Keratinocyte (primary cell): ENCODE results near the gene E2F3. TPM values are rescaled to one million over a fixed set of nuclear protein-coding genes. Genes with fewer than 3 reads are reported as not detected.

Experiments used
- DNase-seq: peaks from one replicate; pipeline ENCODE4 v3.0.0-alpha.2; 2011; ENCODE audit warnings: low read depth, missing footprints, low spot score
- FAIRE-seq: peaks from 2 replicates; lab custom pipeline; 2011; peaks lifted over from hg19 to GRCh38; lab: Jason Lieb, UNC
- H2AFZ ChIP-seq: 2 replicates; pipeline ENCODE4 v1.6.0; 2012; ENCODE audit warnings: low read length, control low read depth, inconsistent platforms; ENCODE audit not compliant: control insufficient read depth
- H3K27ac ChIP-seq: 2 replicates; pipeline ENCODE4 v1.5.1; 2011; ENCODE audit warnings: low read length; ENCODE audit not compliant: control insufficient read depth, insufficient read depth
- H3K27me3 ChIP-seq: 3 replicates; pipeline ENCODE4 v1.6.0; 2011; ENCODE audit warnings: low read length; ENCODE audit not compliant: control insufficient read depth, insufficient read depth; ENCODE audit errors: extremely low read depth
- H3K36me3 ChIP-seq, 2 experiments: 2 replicates in 1 of 2; 3 replicates in 1 of 2; pipeline ENCODE4 v1.5.1; 2011; ENCODE audit warnings: low read length in 2 of 2, mild to moderate bottlenecking in 1 of 2; ENCODE audit not compliant: control insufficient read depth in 2 of 2, insufficient read depth in 2 of 2; ENCODE audit errors: extremely low read depth in 1 of 2
- H3K4me1 ChIP-seq: 3 replicates; pipeline ENCODE4 v1.5.1; 2011; ENCODE audit warnings: low read length; ENCODE audit not compliant: control insufficient read depth, insufficient read depth; ENCODE audit errors: extremely low read depth
- H3K4me2 ChIP-seq: 3 replicates; pipeline ENCODE4 v1.6.0; 2011; ENCODE audit warnings: low read depth, low read length; ENCODE audit not compliant: control insufficient read depth, insufficient read depth; ENCODE audit errors: extremely low read depth
- H3K4me3 ChIP-seq, 3 experiments: fragments of 200-600 bp in 1 of 3; sonication (generic) in 1 of 3; 2 replicates in 2 of 3; 3 replicates in 1 of 3; pipeline ENCODE4 v1.5.1; 2011 to 2016; ENCODE audit warnings: low read length in 3 of 3, mild to moderate bottlenecking in 3 of 3, control low read depth in 2 of 3, inconsistent platforms in 1 of 3, low read depth in 1 of 3, mixed read lengths in 1 of 3, mixed run types in 1 of 3, moderate library complexity in 1 of 3; ENCODE audit not compliant: control insufficient read depth in 2 of 3, insufficient read depth in 2 of 3; ENCODE audit errors: extremely low read depth in 1 of 3
- H3K79me2 ChIP-seq: 2 replicates; pipeline ENCODE4 v1.6.0; 2012; ENCODE audit warnings: low read length; ENCODE audit not compliant: control insufficient read depth, insufficient read depth
- H3K9ac ChIP-seq: 3 replicates; pipeline ENCODE4 v1.6.0; 2011; ENCODE audit warnings: low read length; ENCODE audit not compliant: control insufficient read depth, insufficient read depth; ENCODE audit errors: extremely low read depth
- H3K9me1 ChIP-seq: 3 replicates; pipeline ENCODE4 v1.6.0; 2011; ENCODE audit warnings: low read length; ENCODE audit not compliant: control insufficient read depth, insufficient read depth; ENCODE audit errors: extremely low read depth
- H3K9me3 ChIP-seq: 2 replicates; pipeline ENCODE4 v1.5.1; 2012; ENCODE audit warnings: low read depth, low read length; ENCODE audit not compliant: control insufficient read depth
- H4K20me1 ChIP-seq: 3 replicates; pipeline ENCODE4 v1.6.0; 2011; ENCODE audit warnings: low read length; ENCODE audit not compliant: control insufficient read depth, insufficient read depth; ENCODE audit errors: extremely low read depth
- EZH2 ChIP-seq: IDR thresholded peaks from one replicate; pipeline ENCODE4 v1.6.1; 2012; ENCODE audit warnings: inconsistent platforms, mild to moderate bottlenecking, low read length, moderate library complexity
- dilution Hi-C: fragments of 300-500 bp; cut with MboI; formaldehyde crosslinking; loops from one replicate; pipeline ENCODE4 v1.7.0; 2020; ENCODE audit warnings: low sequenced_read_pairs; ENCODE audit not compliant: extremely low pct_ligation_motif_present
- polyA plus RNA-seq, 5 experiments: library from polyadenylated mRNA; depleted of rRNA in 3 of 5; stranded (reverse) in 3 of 5; stranded (forward) in 1 of 5; unstranded in 1 of 5; fragments of >200 nt; gene quantifications; 1 replicate in 1 of 5; 2 replicates in 3 of 5; 3 replicates in 1 of 5; pipeline versions ENCODE4 v1.2.1 to v1.2.3, GENCODE V29; 2011 to 2012; ENCODE audit warnings: missing spikeins in 2 of 5, low read depth in 1 of 5, low replicate concordance in 1 of 5
- TF ChIP-seq, protein P1 (sequence below), 3 experiments: IDR thresholded peaks in 1 of 3; conservative IDR thresholded peaks in 1 of 3; optimal IDR thresholded peaks in 1 of 3; 2 replicates in 2 of 3; 3 replicates in 1 of 3; pipeline versions ENCODE3 to v1.5.1; 2011; ENCODE audit warnings: low read length in 3 of 3, mild to moderate bottlenecking in 3 of 3, moderate library complexity in 2 of 3, control low read depth in 1 of 3, inconsistent platforms in 1 of 3; ENCODE audit not compliant: insufficient read depth in 2 of 3; ENCODE audit errors: extremely low read depth in 1 of 3

Gene E2F3
- polyA plus RNA-seq, 1 donor (not counting 4 experiments of a cell fraction or from before 2014, with no cell fraction given), result 14.6 TPM

DNA sequence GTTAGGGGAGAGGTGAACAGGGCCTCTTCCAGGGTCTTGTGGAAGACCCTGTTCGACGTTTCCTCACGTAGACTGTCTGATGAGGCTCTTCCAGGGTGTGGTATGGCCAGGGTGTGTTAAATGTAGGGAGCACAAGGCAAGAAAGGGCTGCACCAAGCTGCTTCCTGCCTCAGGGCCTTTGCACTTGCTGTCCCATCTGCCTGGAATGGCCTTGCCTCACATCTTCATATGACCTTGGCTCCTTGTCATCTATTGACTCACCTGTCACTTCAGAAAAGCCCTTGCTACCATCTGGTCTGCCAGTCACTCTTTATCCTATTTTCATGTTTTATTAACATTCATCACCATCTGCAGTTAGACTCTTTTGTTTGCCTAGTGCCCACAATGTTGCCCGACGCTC, 31.0 kb downstream of the E2F3 start:
- Histone ChIP-seq H3K27ac (no peak overlapping the region), H3K4me1 (no peaks in the 10 kb centered on the region), H3K9ac (no peak overlapping the region), H3K9me3 (no peaks in the 10 kb centered on the region), H3K27me3 (no peaks in the 10 kb centered on the region), H3K9me1 (no peaks in the 10 kb centered on the region), H3K36me3 (peaks cover 7 to 12% of the 10 kb centered on the region in 2 experiments), H3K4me3 (no peak overlapping the region), H3K4me2 (no peak overlapping the region), H3K79me2 (peaks cover 82% of the 10 kb centered on the region), H4K20me1 (peaks cover 11% of the 10 kb centered on the region), H2AFZ (no peak overlapping the region)
- DNase-seq (no peak), FAIRE-seq (no peak)
- dilution Hi-C loops, result no loop called here
- TF ChIP-seq, protein P1, sequence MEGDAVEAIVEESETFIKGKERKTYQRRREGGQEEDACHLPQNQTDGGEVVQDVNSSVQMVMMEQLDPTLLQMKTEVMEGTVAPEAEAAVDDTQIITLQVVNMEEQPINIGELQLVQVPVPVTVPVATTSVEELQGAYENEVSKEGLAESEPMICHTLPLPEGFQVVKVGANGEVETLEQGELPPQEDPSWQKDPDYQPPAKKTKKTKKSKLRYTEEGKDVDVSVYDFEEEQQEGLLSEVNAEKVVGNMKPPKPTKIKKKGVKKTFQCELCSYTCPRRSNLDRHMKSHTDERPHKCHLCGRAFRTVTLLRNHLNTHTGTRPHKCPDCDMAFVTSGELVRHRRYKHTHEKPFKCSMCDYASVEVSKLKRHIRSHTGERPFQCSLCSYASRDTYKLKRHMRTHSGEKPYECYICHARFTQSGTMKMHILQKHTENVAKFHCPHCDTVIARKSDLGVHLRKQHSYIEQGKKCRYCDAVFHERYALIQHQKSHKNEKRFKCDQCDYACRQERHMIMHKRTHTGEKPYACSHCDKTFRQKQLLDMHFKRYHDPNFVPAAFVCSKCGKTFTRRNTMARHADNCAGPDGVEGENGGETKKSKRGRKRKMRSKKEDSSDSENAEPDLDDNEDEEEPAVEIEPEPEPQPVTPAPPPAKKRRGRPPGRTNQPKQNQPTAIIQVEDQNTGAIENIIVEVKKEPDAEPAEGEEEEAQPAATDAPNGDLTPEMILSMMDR (optimal IDR thresholded peaks at IDR 0.05 in 1 of 3, IDR thresholded peaks at IDR 0.05 in 1 of 3, conservative IDR thresholded peaks at IDR 0.05 in 1 of 3; ENCODE audit: extremely low read depth in 1 of 3, insufficient read depth in 2 of 3, low read length in 3 of 3), result no peak
- no peak for TF ChIP-seq EZH2

DNA sequence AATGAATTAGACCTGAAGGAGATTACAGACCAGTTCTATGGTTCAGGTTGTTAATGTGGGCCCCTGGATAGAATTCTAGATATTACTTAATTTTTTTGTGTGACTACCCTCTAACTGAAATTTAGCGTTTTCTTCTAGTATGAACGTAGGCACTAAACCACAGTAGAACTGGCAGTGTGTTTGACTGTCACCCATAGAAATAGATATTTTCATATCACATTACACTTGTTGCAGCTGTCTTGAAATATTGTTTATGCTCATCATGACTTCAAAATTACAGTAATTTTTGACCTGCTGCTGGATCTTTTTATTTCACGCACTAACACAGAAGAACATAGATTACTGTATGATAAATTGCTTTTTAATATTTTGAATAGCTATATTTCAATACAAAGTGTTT, 31.6 kb downstream of the E2F3 start:
- FAIRE-seq (no peak), DNase-seq (no peak)
- Histone ChIP-seq H3K4me1 (no peaks in the 10 kb centered on the region), H3K9ac (no peak overlapping the region), H3K27me3 (no peaks in the 10 kb centered on the region), H3K4me2 (no peak overlapping the region), H3K36me3 (peaks cover 7 to 12% of the 10 kb centered on the region in 2 experiments), H2AFZ (no peak overlapping the region), H3K9me3 (no peaks in the 10 kb centered on the region), H4K20me1 (peaks cover 11% of the 10 kb centered on the region), H3K27ac (no peak overlapping the region), H3K79me2 (peaks cover 83% of the 10 kb centered on the region), H3K4me3 (no peak overlapping the region), H3K9me1 (no peaks in the 10 kb centered on the region)
- TF ChIP-seq, protein P1 (optimal IDR thresholded peaks at IDR 0.05 in 1 of 3, IDR thresholded peaks at IDR 0.05 in 1 of 3, conservative IDR thresholded peaks at IDR 0.05 in 1 of 3; ENCODE audit: extremely low read depth in 1 of 3, insufficient read depth in 2 of 3, low read length in 3 of 3), result no peak
- TF ChIP-seq EZH2, result no peak
- dilution Hi-C loops, result no loop called here
